Ascending aorta (tissue), 2 donors: ENCODE results near the gene RGS3. TPM values are rescaled to one million over a fixed set of nuclear protein-coding genes. Genes with fewer than 3 reads are reported as not detected.

Experiments
- DNase-seq, 2 donors: peaks; one replicate each; pipeline ENCODE4 v3.0.0-alpha.2; 2019; ENCODE audit warnings: low spot score in 2 of 2
- H3K27ac ChIP-seq, 2 donors: fragments of 200-600 bp; sonication (generic); one replicate each; pipeline ENCODE4 v1.5.1; 2016 to 2017; ENCODE audit warnings: mild to moderate bottlenecking in 1 of 2
- H3K27me3 ChIP-seq: fragments of 200-600 bp; sonication (generic); one replicate; pipeline ENCODE4 v1.5.1; 2017
- H3K36me3 ChIP-seq, 2 donors: fragments of 200-600 bp; sonication (generic); one replicate each; pipeline ENCODE4 v1.5.1; 2016
- H3K4me1 ChIP-seq, 2 donors: fragments of 200-600 bp; sonication (generic); one replicate each; pipeline ENCODE4 v1.5.1; 2016 to 2017; ENCODE audit warnings: mild to moderate bottlenecking in 1 of 2
- H3K4me3 ChIP-seq, 2 donors: fragments of 200-600 bp; sonication (generic); one replicate each; pipeline ENCODE4 v1.5.1; 2016 to 2017; ENCODE audit warnings: mild to moderate bottlenecking in 1 of 2
- H3K9me3 ChIP-seq, 2 donors: fragments of 200-600 bp; sonication (generic); one replicate each; pipeline ENCODE4 v1.5.1; 2016
- intact Hi-C: fragments of 100-400 bp; cut with DNase I; formaldehyde crosslinking; loops from one replicate; pipeline ENCODE4 v1.15.1; 2023
- total RNA-seq: library from RNA; depleted of rRNA; stranded (reverse); fragments of >200 nt; gene quantifications from one replicate; pipeline ENCODE4 v1.1.0, GENCODE V29; 2016
- TF ChIP-seq, protein P1 (sequence below), 3 experiments: fragments of 200-600 bp in 2 of 3; fragments of 450-650 bp in 1 of 3; sonication (generic) in 2 of 3; IDR thresholded peaks; one replicate each; pipeline ENCODE4 v1.5.1; 2016 to 2019; ENCODE audit warnings: antibody characterized with exemption in 3 of 3, mild to moderate bottlenecking in 1 of 3, moderate library complexity in 1 of 3

RGS3 gene
- total RNA-seq, 1 donor from 2014 or later: 125 TPM

DNA sequence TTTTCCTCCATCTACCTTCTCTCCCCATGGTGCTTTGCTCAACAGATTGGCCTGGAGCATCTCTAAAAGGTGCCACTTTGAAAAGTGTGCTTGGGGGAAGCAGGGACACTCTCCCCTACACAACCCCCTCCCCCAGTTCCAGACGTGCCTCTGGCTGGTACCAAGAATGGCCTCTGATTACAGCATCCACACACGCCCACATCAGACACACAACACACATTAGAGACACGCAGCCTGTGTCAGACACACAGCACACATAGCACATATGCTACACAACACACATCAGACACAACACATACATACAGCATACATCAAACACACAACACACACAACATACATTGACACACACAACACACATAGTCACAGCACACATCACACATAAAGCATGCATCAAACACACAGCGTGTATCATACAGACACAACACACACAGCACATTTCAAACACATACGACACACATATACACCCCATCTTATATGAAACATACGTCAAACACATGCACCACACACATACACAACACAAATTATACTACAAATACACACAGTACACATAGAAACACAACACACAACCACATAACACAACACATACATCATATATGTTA is 150.4 kb downstream of the RGS3 start:
- no peaks in the 10 kb centered on the region for H3K36me3 ChIP-seq
- H3K4me3 ChIP-seq: no peak overlapping the region
- DNase-seq: no peak
- H3K9me3 ChIP-seq: no peaks in the 10 kb centered on the region
- H3K4me1 ChIP-seq: peaks cover 26 to 48% of the 10 kb centered on the region in 2 donors
- no peaks in the 10 kb centered on the region for H3K27me3 ChIP-seq
- intact Hi-C loops: no loop called here
- TF ChIP-seq, protein P1, sequence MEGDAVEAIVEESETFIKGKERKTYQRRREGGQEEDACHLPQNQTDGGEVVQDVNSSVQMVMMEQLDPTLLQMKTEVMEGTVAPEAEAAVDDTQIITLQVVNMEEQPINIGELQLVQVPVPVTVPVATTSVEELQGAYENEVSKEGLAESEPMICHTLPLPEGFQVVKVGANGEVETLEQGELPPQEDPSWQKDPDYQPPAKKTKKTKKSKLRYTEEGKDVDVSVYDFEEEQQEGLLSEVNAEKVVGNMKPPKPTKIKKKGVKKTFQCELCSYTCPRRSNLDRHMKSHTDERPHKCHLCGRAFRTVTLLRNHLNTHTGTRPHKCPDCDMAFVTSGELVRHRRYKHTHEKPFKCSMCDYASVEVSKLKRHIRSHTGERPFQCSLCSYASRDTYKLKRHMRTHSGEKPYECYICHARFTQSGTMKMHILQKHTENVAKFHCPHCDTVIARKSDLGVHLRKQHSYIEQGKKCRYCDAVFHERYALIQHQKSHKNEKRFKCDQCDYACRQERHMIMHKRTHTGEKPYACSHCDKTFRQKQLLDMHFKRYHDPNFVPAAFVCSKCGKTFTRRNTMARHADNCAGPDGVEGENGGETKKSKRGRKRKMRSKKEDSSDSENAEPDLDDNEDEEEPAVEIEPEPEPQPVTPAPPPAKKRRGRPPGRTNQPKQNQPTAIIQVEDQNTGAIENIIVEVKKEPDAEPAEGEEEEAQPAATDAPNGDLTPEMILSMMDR (IDR thresholded peaks at IDR 0.05): no peak
- peak overlapping the region; percentile 97 to 98 for H3K27ac ChIP-seq

DNA sequence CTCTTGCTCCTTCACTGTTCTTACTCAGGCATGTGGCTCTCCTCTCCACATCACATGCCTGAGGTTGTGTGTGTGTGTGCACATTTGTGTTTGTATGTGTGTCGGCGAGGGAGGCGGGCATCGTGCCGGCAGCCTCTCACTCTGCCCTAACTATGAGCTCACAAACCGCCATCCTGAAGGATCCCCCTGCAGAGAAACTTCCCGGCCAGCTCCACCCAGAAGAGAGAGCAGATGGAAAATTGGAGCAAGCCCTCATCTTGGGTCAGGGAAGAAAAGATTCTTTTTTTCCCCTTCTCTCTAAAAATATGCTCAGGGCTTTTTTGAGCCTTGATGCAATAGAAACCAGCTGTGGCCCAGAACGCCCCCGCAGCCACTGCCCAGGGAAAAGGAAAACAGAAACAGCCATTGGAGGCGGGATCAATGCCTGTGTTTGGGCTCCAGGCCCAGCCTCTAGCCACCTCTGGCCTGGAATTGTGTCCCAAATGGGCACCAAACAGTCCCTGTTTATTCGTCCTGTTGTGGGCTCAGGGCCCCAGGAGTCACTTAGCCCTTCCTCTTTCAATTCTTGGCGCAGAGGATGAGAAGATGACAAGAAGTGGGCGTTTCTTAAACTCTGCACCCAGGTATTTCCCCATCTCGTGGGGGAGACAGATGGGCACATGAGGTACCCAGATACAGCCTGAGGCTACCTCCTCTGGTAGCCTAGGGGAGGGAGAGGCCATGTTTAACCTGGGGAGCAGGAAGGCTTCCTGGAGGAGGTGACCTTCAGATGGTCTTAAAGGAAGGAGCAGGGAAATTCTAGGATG is 151.5 kb downstream of the RGS3 start:
- intact Hi-C loops: no loop called here
- no peaks in the 10 kb centered on the region for H3K9me3 ChIP-seq
- peak overlapping the region; percentile 97 to 98 for H3K27ac ChIP-seq
- peaks cover 23 to 49% of the 10 kb centered on the region in 2 donors for H3K4me1 ChIP-seq
- no peaks in the 10 kb centered on the region for H3K27me3 ChIP-seq
- peak overlapping the region in 1 of 2 donors; percentile 3 for H3K4me3 ChIP-seq
- TF ChIP-seq, protein P1 (IDR thresholded peaks at IDR 0.05): no peak
- H3K36me3 ChIP-seq: no peaks in the 10 kb centered on the region
- peak; percentile 52 to 92 for DNase-seq

DNA sequence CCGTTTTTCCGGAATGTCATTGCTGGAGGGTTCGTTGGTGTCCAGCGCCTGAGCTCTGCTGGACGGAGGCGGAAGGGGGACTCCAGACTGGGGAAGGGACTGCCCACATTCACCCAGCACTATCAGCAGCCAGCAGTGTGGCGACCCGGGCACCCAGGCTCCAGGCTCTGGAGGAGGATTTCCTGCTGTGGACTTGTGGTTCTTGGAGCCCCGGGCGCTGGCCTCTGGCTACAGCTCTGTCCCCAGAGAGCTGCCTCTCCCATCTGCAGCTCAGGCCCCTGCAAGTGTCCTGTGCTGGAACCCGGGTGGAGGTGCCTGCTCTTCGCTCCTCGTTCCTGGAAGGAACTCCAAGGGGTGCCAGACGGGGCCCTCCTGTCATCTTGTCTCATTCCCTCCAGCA is 152.6 kb downstream of the RGS3 start:
- H3K9me3 ChIP-seq: no peaks in the 10 kb centered on the region
- peaks cover 30 to 52% of the 10 kb centered on the region in 2 donors for H3K4me1 ChIP-seq
- no peak for DNase-seq
- H3K27me3 ChIP-seq: no peaks in the 10 kb centered on the region
- H3K36me3 ChIP-seq: no peaks in the 10 kb centered on the region
- H3K4me3 ChIP-seq: no peak overlapping the region
- H3K27ac ChIP-seq: peak overlapping the region; percentile 97 to 98
- TF ChIP-seq, protein P1 (IDR thresholded peaks at IDR 0.05): no peak
- intact Hi-C loops: no loop called here

DNA sequence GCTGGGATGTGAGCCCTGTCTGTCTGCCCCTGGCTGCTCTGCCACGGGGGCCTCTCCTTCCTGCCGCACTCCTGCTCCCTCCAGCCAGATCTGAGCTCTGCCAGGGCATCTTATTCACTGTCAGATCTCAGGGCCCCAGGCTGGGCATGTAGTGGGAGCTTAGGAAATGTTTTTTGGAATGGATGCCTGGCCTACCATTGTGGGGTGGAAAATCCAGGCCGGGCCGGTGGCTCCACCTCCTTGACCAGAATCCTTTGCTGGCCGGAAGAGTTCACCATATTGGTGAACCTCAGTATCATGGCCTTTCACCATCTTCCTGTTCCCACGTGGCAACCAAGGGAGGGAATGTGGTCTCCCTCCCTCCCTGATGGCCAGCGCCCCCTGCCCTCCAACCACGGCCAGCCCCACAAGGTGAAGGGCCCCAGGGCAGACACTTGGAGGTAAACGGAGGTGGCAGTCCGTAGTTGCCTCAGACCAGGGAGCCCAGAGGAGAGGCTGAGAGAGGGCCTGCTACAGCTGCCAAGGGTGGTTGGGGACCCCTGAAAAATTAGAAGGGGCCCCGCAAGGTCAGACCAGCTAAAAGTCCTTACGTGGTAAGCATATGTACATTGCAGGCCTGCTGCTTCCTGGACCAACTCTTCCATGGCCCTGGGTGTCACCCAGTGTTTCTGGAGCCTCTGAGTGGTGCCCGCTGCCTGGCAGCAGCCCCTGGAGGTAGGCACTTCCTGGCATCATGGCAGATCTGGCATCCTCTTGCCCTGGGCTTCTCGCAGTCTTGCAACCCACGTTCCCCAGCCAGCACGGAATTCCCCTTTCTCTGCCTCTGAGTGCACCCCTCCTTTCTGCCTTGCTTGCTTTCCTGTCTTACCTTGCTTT is 153.3 kb downstream of the RGS3 start:
- Histone ChIP-seq H3K27ac (peak overlapping the region; percentile 97 to 98), H3K36me3 (no peaks in the 10 kb centered on the region), H3K4me3 (no peak overlapping the region), H3K4me1 (peaks cover 37 to 58% of the 10 kb centered on the region in 2 donors), H3K9me3 (no peaks in the 10 kb centered on the region), H3K27me3 (no peaks in the 10 kb centered on the region)
- intact Hi-C loops: no loop called here
- TF ChIP-seq, protein P1 (IDR thresholded peaks at IDR 0.05): no peak
- DNase-seq: no peak

DNA sequence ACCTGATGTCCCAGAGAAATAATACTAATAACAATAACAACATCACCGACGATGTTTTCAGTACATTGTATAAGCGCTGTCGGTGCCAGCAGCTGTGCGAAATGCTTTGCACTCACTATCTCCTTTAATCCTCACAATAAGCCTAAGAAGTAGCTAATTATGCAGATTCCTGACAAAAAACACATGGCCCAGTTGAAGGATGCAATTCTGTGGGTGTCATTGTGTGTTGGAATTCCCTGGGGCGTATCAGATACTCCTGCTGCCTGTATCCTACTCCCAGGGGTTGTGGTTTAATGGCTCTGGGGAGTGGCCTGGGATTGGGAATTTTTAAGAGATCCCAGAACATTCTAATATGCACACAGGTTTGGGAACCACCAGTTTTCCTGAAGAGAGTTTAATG is 154.0 kb downstream of the RGS3 start:
- Histone ChIP-seq H3K27ac (peak overlapping the region; percentile 97 to 98), H3K4me3 (no peak overlapping the region), H3K36me3 (no peaks in the 10 kb centered on the region), H3K9me3 (no peaks in the 10 kb centered on the region), H3K27me3 (no peaks in the 10 kb centered on the region), H3K4me1 (peaks cover 39 to 63% of the 10 kb centered on the region in 2 donors)
- intact Hi-C loops: no loop called here
- TF ChIP-seq, protein P1 (IDR thresholded peaks at IDR 0.05): no peak
- no peak for DNase-seq
